Psoas muscle (tissue), 8 donors: ENCODE measurements around the gene PLBD2. TPM values are rescaled to one million over a fixed set of nuclear protein-coding genes. Genes with fewer than 3 reads are reported as not detected.

Source experiments
- ATAC-seq, 4 donors: fragments of 200-7000 bp; cut with Tn5 transposase; one replicate each; pipeline ENCODE4 v1.9.1; 2020; ENCODE audit warnings: moderate library complexity in 3 of 4, mild to moderate bottlenecking in 2 of 4
- DNase-seq, 2 donors: peaks; one replicate each; pipeline ENCODE4 v3.0.0-alpha.2; 2020
- H3K27ac ChIP-seq: fragments of 200-600 bp; one replicate; pipeline ENCODE4 v1.8.0; 2022
- H3K27me3 ChIP-seq, 3 donors: fragments of 200-600 bp in 1 of 3; one replicate each; pipeline versions ENCODE4 v1.6.1 to v1.8.0; 2013 to 2022; ENCODE audit warnings: low read length in 2 of 3, mild to moderate bottlenecking in 2 of 3, moderate library complexity in 1 of 3; ENCODE audit not compliant: insufficient read depth in 3 of 3
- H3K36me3 ChIP-seq, 2 donors: fragments of 200-600 bp in 1 of 2; one replicate each; pipeline versions ENCODE4 v1.6.1 to v1.8.0; 2013 to 2022; ENCODE audit warnings: low read depth in 1 of 2, mild to moderate bottlenecking in 1 of 2, moderate library complexity in 1 of 2; ENCODE audit not compliant: insufficient read depth in 1 of 2
- H3K4me1 ChIP-seq: fragments of 200-600 bp; one replicate; pipeline ENCODE4 v1.8.0; 2022
- H3K4me3 ChIP-seq: fragments of 200-600 bp; one replicate; pipeline ENCODE4 v1.8.0; 2022; ENCODE audit warnings: mild to moderate bottlenecking
- H3K9me3 ChIP-seq: fragments of 200-600 bp; one replicate; pipeline ENCODE4 v1.8.0; 2022
- CTCF ChIP-seq: fragments of 200-600 bp; IDR thresholded peaks from one replicate; pipeline ENCODE4 v1.8.0; 2022; ENCODE audit warnings: antibody characterized with exemption
- WGBS, 3 donors: extraction: QIAGEN DNeasy Blood & Tissue Kit; methylation state at CpG; one replicate each; pipeline versions ENCODE4 v1.1.6 to v1.1.7; 2013; 5-methylcytosine and 5-hydroxymethylcytosine counted together
- intact Hi-C, 2 donors: fragments of 100-400 bp; cut with DNase I; formaldehyde crosslinking; loops; one replicate each; pipeline versions ENCODE4 v1.11.0 to v1.14.2; 2022
- polyA plus RNA-seq, 3 donors: library from polyadenylated mRNA; stranded (reverse); fragments of 200-250 nt; gene quantifications; one replicate each; pipeline ENCODE4 v1.2.3, GENCODE V29; 2013
- total RNA-seq, 4 donors: library from RNA; stranded (reverse); fragmentation: NEBNext Ultra II Directional in 2 of 4; extraction: Animal tissue kit (Norgen Biotek cat#: 25700) in 2 of 4; gene quantifications; one replicate each; pipeline versions ENCODE4 v1.2.1 to v1.2.4, GENCODE V29; 2021 to 2023
- donor health status: healthy with polysubstance abuse.
- donor health status: DM: no; HTN: no; CAD: no; lungs with moderate emphysema.
- donor health status: Bipolar disorder and iron deficiency.
- donor health status: healthy.
- donor health status: DM: yes; HTN: yes; CAD: no.
- donor health status: DM: no; HTN: no; CAD: no.
- donor health status: DM: no; HTN: no; CAD: no.
- donor health status: DM: yes; HTN: yes; CAD: no.

The PLBD2 gene
- total and polyA plus RNA-seq, 7 donors: 5.2 to 21.4 (median 15.7) TPM

GRCh38 chr12:113405694-113406093 is 47.3 kb downstream of the PLBD2 start:
- no peak overlapping the region for H3K27ac ChIP-seq

GRCh38 chr12:113407931-113408600 is 49.7 kb downstream of the PLBD2 start:
- Histone ChIP-seq H3K36me3 (no peaks in the 10 kb centered on the region), H3K27me3 (peaks cover 0 to 2% (median 0%) of the 10 kb centered on the region in 3 donors), H3K4me1 (no peaks in the 10 kb centered on the region), H3K27ac (no peak overlapping the region), H3K9me3 (no peaks in the 10 kb centered on the region), H3K4me3 (no peak overlapping the region)
- ATAC-seq: peak in 1 of 4 donors; percentile 35
- 61 to 77% (median 62%) methylated on average over 6 of the region's 6 CpGs for WGBS, 3 donors
- intact Hi-C loops: no loop called here
- DNase-seq: no peak
- TF ChIP-seq CTCF: no peak

More at GRCh38 chr12:113405694-113406093, 47.3 kb downstream of the PLBD2 start:
- H3K27me3 ChIP-seq: peaks cover 0 to 10% (median 2%) of the 10 kb centered on the region in 3 donors
- no peaks in the 10 kb centered on the region for H3K36me3 ChIP-seq
- H3K4me3 ChIP-seq: no peak overlapping the region
- ATAC-seq (no peak), DNase-seq (no peak)
- WGBS, 3 donors: 81 to 86% (median 83%) methylated on average over 3 of the region's 3 CpGs
- no peaks in the 10 kb centered on the region for H3K4me1 ChIP-seq
- no peaks in the 10 kb centered on the region for H3K9me3 ChIP-seq
- intact Hi-C loops: no loop called here
- TF ChIP-seq CTCF: no peak

- H3K27ac ChIP-seq: no peak overlapping the region
- no peaks in the 10 kb centered on the region for H3K4me1 ChIP-seq
- H3K4me3 ChIP-seq: no peak overlapping the region
- ATAC-seq: no peak
- no peak for TF ChIP-seq CTCF
- 91 to 93% (median 91%) methylated on average over 11 of the region's 11 CpGs for WGBS, 3 donors
- intact Hi-C loops: no loop called here
- no peaks in the 10 kb centered on the region for H3K36me3 ChIP-seq
- H3K27me3 ChIP-seq: peaks cover 0 to 2% (median 0%) of the 10 kb centered on the region in 3 donors
- no peak for DNase-seq
- no peaks in the 10 kb centered on the region for H3K9me3 ChIP-seq
Observed at GRCh38 chr12:113408756-113409298, 50.4 kb downstream of the PLBD2 start.

GRCh38 chr12:113409462-113410124 is 51.2 kb downstream of the PLBD2 start:
- Histone ChIP-seq H3K36me3 (no peaks in the 10 kb centered on the region), H3K9me3 (no peaks in the 10 kb centered on the region), H3K4me3 (no peak overlapping the region), H3K27ac (no peak overlapping the region), H3K27me3 (peaks cover 0 to 2% (median 0%) of the 10 kb centered on the region in 3 donors), H3K4me1 (no peaks in the 10 kb centered on the region)
- ATAC-seq (no peak), DNase-seq (no peak)
- WGBS, 3 donors: 60 to 62% (median 61%) methylated on average over 9 of the region's 9 CpGs
- intact Hi-C loops: no loop called here
- no peak for TF ChIP-seq CTCF
